ENCODE results near the gene NECAB3. TPM values are rescaled to one million over a fixed set of nuclear protein-coding genes. Genes with fewer than 3 reads are reported as not detected.
"Not testable (repeated sequence)": the region's sequence is repeated elsewhere in the genome, so short reads cannot be mapped to it uniquely, and the experiment has no call there.

NECAB3 gene, protein sequence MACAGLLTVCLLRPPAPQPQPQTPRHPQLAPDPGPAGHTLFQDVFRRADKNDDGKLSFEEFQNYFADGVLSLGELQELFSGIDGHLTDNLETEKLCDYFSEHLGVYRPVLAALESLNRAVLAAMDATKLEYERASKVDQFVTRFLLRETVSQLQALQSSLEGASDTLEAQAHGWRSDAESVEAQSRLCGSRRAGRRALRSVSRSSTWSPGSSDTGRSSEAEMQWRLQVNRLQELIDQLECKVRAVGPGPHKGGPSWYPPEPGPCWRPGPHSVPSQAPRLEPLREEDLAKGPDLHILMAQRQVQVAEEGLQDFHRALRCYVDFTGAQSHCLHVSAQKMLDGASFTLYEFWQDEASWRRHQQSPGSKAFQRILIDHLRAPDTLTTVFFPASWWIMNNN
- 10.8 TPM for total RNA-seq

GRCh38 chr20:33674294-33675135 lies at the start of gene NECAB3:
TSS of gene NECAB3 (minus strand) at chr20:33674428. CDS start at chr20:33674352, 76 bp downstream.
- peak in 2 of 3 donors; percentile 61 to 63 for DNase-seq (ENCODE audit: low read depth in 2 of 3, low spot score in 2 of 3)

- no peak for DNase-seq (ENCODE audit: low read depth in 2 of 3, low spot score in 2 of 3)
These were observed 47.3 kb upstream of the NECAB3 start for GRCh38 chr20:33721391-33722140.

DNA sequence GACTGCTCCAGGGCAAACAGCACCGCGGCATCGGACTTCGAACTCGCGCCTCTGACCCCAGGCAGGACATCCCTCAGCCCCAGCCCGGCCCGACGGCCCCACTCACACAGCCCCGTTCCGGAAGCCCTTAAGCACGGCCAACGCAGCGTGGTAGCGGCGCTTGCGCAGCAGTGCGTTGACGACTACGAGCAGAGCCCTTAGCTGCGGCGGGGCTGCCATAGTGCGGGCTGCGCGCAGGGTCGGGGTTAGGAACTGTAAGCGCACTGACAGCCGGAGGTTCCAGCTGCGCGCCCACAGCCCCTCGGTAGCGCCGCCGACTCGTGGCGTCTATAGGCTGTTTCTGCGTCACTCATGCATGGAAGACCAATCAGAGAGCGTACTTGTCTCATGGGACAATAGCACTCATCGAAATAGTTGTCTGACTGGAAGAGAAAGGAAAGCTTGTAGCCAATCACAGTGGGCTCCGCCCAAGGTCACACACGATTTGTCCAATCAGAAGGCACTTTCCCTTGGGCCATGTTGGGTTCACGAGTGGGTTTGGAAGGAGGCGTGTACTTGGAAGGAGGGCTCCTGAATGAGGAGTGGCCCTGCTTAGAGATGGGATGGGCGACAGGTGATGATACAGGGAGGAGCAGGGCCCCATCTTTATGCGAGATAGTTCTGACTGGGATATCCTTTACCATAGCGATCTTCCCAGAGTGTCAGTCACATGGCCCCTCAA lies 45.9 kb upstream of the NECAB3 start, which contains the start of gene PXMP4:
TSS of gene PXMP4 (minus strand) at position 322 of the 721 bp plus-strand sequence. CDS start at position 219, 103 bp downstream.
- DNase-seq (ENCODE audit: low read depth in 2 of 3, low spot score in 2 of 3) = peak; percentile 83 to 98 (median 95)

DNA sequence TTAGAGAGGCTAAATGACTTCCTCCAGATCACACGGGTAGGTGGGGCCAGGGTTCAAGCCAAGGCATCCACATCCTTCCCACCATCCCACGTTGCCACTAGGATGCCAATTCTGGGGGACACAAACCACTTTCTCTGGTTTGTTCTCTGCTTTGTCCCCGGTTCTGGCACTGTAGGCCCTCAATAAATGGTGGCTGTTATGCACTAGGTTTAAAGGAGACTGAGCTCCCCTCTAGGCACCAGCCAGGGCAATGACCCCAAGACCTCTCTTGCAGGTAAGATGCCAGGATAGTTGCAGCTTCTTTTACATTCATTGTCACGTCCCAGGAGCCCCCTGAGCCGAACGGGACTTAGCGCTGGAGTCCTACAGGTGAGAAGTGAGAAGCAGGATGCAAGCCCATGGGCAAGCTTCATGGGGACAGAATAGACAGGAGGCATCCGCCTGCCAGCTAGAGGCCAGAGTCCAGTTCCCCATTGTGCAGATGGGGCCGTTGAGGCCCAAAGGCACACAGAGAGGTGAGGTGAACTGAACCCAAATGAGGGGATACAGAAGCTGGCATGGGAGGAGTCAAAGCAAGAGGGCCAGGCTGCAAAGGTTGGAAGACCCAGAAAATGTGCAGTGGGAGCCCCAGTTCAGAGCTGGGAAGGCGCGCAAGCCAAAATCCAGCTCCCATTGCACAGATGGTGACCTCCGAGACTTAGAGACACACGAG lies 45.2 kb upstream of the NECAB3 start:
- DNase-seq (ENCODE audit: low read depth in 2 of 3, low spot score in 2 of 3) = peak in 1 of 3 donors; percentile 11

DNA sequence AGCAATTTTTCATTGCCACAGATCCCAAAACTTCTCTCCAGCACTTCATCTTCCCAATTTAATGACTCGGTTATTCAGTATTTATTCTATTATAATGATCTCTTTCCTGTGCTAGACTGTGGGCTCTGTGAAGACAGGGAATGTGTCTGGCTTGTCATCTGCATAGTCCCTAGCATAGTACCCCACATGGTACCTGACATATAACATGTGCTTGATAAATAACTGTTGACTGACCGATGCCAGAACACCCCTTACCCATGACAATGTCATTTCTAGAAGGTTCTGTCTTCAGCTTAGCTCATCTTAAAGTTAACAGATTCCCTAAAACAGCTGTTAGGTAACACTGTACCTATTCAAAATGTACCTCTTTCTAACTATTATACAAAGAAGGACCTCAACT lies 42.3 kb upstream of the NECAB3 start:
- DNase-seq (ENCODE audit: low read depth in 2 of 3, low spot score in 2 of 3) = no peak

DNA sequence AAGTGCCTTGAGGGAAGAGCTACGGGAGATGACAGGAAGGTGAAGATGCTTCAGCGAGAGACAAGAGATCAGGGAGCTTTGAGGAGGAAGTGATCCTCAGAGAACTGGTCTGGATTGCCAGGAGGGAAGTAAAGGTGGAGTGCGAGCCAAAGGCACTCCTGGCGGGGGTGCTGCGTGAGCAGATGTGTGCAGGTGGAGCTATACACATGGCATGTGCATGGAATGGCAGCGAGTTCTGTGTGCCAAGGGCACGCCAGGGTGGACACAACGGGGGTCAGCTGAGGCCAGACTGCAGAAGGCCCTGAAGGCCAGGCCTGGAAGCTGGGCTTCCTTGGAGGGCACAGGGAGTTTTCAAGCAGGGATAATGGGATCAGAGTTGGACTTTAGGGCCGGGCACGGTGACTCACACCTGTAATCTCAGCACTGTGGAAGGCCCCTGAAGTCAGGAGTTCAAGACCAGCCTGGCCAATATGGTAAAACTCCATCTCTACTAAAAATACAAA lies 39.7 kb upstream of the NECAB3 start:
- no peak for DNase-seq (ENCODE audit: low read depth in 2 of 3, low spot score in 2 of 3)

- DNase-seq (ENCODE audit: low read depth in 2 of 3, low spot score in 2 of 3) = no peak
These were observed 37.2 kb upstream of the NECAB3 start for GRCh38 chr20:33711446-33711738.

DNA sequence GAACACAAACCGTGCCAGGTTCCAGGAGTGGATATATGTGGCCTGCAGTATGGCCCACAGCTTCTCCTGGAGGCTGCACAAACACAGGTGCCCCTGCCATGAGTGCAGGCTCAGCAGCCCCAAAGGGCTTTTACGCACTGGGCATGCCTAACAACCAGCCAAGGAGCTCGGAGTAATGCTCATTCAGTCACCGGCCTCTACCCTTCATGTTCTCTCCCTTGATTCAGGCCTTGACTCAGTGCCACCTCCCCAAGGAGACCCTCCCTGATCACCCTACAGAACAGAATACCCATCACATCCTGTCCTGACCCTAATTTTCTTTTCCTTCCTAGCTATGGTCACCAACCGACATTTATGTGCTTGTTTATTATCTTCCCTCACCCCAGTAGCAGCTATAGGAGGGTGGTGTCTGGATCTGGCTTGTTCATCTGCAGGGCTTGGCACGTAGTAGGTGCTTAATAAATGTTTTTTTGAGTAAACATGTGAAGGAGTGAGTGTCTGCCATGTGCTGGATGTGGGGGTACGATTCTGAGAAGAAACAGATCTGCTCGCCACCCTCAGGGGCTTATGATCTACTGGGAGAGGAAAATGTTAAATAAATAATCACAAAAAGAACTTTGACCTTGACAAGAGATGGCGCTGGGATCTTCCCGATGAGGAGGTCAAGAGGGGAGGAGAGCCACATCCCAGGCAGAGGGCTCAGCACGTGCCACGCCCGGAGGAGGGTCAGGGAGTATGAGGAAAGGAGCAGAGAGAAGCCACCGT lies 36.6 kb upstream of the NECAB3 start:
- no peak for DNase-seq (ENCODE audit: low read depth in 2 of 3, low spot score in 2 of 3)

DNA sequence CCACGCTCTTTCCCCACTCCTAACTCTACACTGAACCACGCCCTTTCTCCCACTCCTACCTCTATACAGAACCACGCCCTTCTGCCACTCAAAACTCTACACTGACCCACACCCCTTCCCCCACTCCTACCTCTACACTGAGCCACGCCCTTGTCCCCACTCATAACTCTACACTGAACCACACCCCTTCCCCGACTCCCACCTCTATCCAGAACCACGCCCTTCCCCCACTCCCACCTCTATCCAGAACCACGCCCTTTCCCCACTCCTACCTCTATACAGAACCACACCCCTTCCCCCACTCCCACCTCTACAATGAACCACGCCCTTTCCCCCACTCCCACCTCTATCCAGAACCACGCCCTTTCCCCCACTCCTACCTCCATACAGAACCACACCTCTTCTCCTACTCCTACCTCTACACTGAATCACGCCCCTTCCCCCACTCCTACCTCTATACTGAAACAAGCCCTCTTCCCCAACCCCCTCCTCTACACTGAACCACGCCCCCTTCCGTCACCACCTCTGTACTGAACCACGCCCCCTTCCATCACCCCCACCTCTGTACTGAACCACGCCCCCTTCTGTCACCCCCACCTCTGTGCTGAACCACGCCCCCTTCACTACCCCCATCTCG lies 35.8 kb upstream of the NECAB3 start:
- no peak for DNase-seq (ENCODE audit: low read depth in 2 of 3, low spot score in 2 of 3)

GRCh38 chr20:33709398-33709797 lies 35.2 kb upstream of the NECAB3 start:
- DNase-seq (ENCODE audit: low read depth in 2 of 3, low spot score in 2 of 3) = no peak

- DNase-seq (ENCODE audit: low read depth in 2 of 3, low spot score in 2 of 3) = no peak
These were observed 33.4 kb upstream of the NECAB3 start for GRCh38 chr20:33707668-33708067.

GRCh38 chr20:33704197-33704924 lies 30.1 kb upstream of the NECAB3 start:
- DNase-seq (ENCODE audit: low read depth in 2 of 3, low spot score in 2 of 3) = no peak

DNA sequence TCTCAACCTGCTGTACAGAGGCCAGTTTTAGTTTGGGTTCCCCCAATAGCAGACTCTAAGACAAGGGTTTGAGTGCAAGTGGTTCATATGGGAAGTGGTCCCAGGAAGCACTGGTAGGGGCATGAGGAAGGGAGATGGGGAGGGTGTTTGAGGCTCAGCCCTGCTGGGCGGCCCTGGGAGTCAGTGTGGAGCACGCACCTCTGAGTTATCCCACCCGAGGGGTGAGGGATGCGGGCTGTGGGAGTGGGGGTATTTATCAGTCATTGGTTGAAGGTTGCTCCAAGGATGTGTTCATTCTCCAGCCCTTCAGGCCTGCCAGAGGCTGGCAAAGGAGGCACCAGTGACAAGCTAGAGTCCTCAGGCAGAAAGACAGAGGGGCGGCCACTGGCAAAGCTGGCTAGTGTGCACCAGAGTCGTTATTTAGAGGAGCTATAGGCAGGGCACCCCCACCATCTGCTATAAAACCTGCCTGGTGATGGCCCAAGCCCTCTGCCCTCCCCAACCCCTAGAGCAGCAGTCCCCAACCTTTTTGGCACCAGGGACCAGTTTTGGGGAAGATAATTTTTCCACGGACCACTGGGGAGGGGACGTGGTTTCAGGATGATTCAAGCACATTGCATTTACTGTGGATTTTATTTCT lies 29.4 kb upstream of the NECAB3 start:
- DNase-seq (ENCODE audit: low read depth in 2 of 3, low spot score in 2 of 3) = no peak

DNA sequence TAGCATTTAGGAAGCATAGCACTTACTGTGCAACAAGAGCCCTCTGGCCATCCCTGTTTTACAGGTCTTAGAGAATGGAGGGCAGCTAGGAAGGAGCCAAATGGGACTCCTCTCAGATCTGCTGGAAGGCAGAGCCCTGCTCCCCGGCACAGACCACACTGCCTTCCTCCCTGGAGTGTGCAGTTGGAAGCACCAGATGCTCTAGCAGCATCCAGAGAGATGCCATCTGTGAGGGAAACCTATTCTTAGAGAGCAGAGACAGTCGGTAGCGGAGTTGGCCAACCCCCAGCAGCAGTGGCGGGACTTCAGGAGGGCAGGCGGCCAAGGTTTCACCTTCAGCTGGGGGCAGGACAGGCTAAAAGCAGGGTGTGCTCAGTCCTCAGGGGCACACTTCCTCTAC lies 28.6 kb upstream of the NECAB3 start:
- no peak for DNase-seq (ENCODE audit: low read depth in 2 of 3, low spot score in 2 of 3)

- DNase-seq (ENCODE audit: low read depth in 2 of 3, low spot score in 2 of 3) = no peak
These were observed 27.6 kb upstream of the NECAB3 start for GRCh38 chr20:33701629-33702450.

DNA sequence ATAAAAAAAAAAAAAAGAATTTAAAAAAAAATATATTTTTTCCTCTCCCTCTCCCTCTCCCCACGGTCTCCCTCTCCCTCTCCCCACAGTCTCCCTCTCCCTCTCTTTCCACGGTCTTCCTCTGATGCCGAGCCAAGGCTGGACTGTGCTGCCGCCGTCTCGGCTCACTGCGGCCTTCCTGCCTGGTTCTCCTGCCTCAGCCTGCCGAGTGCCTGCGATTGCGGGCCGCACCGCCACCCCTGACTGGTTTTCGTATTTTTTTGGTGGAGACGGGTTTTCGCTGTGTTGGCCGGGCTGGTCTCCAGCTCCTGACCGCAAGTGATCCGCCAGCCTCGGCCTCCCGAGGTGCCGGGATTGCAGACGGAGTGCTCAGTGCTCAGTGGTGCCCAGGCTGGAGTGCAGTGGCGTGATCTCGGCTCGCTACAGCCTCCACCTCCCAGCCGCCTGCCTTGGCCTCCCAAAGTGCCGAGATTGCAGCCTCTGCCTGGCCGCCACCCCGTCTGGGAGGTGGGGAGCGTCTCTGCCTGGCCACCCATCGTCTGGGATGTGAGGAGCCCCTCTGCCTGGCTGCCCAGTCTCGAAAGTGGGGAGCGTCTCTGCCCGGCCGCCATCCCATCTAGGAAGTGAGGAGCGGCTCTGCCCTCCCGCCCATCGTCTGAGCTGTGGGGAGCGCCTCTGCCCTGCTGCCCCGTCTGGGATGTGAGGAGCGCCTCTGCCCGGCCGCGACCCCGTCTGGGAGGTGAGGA lies 26.6 kb upstream of the NECAB3 start:
- not testable (repeated sequence) for DNase-seq (ENCODE audit: low read depth in 2 of 3, low spot score in 2 of 3)

Data from hematopoietic multipotent progenitor cell (in vitro differentiated cells).